Hepatocyte (in vitro differentiated cells): ENCODE measurements around the gene SELENOT. TPM values are rescaled to one million over a fixed set of nuclear protein-coding genes. Genes with fewer than 3 reads are reported as not detected.

Experiments
- DNase-seq: peaks from one replicate; pipeline ENCODE4 v3.0.0-alpha.2; 2016; ENCODE audit warnings: low spot score
- H2AFZ ChIP-seq: fragments of 200-600 bp; sonication (generic); 2 replicates; pipeline ENCODE4 v1.6.0; 2016; ENCODE audit warnings: antibody characterized with exemption, mild to moderate bottlenecking
- H3K27ac ChIP-seq: fragments of 200-600 bp; sonication (generic); 2 replicates; pipeline ENCODE4 v1.5.1; 2016; ENCODE audit warnings: mild to moderate bottlenecking
- H3K27me3 ChIP-seq: fragments of 200-600 bp; sonication (generic); 2 replicates; pipeline ENCODE4 v1.6.1; 2016
- H3K36me3 ChIP-seq: fragments of 200-600 bp; sonication (generic); replicated peaks from 2 replicates; pipeline ENCODE4 v1.5.1; 2016; ENCODE audit warnings: low read depth; ENCODE audit not compliant: insufficient read depth
- H3K4me1 ChIP-seq: fragments of 200-600 bp; sonication (generic); 2 replicates; pipeline ENCODE4 v1.5.1; 2016; ENCODE audit warnings: mild to moderate bottlenecking, moderate library complexity; ENCODE audit not compliant: insufficient read depth
- H3K4me2 ChIP-seq: fragments of 200-600 bp; sonication (generic); 2 replicates; pipeline ENCODE4 v1.6.0; 2016
- H3K4me3 ChIP-seq: fragments of 200-600 bp; sonication (generic); 2 replicates; pipeline ENCODE4 v1.5.1; 2016; ENCODE audit warnings: mild to moderate bottlenecking
- H3K79me2 ChIP-seq: fragments of 200-600 bp; sonication (generic); 2 replicates; pipeline ENCODE4 v1.6.0; 2017; ENCODE audit warnings: mild to moderate bottlenecking
- H3K9me2 ChIP-seq: fragments of 200-600 bp; sonication (generic); replicated peaks from 2 replicates; pipeline ENCODE4 v1.6.0; 2017; ENCODE audit warnings: mild to moderate bottlenecking; ENCODE audit not compliant: insufficient read depth
- H3K9me3 ChIP-seq: fragments of 200-600 bp; sonication (generic); 2 replicates; pipeline ENCODE4 v1.5.1; 2016; ENCODE audit warnings: low read depth, mild to moderate bottlenecking
- H4K20me1 ChIP-seq: fragments of 200-600 bp; sonication (generic); 2 replicates; pipeline ENCODE4 v1.6.0; 2016; ENCODE audit warnings: mild to moderate bottlenecking; ENCODE audit not compliant: insufficient read depth, poor library complexity, severe bottlenecking
- CTCF ChIP-seq: fragments of 200-600 bp; sonication (generic); IDR thresholded peaks from 2 replicates; pipeline ENCODE4 v1.5.1; 2016; ENCODE audit warnings: antibody characterized with exemption, mild to moderate bottlenecking; ENCODE audit not compliant: poor library complexity
- EZH2 ChIP-seq: fragments of 200-600 bp; sonication (generic); IDR thresholded peaks from 2 replicates; pipeline ENCODE4 v1.6.1; 2016; ENCODE audit warnings: antibody characterized with exemption, mild to moderate bottlenecking, borderline replicate concordance
- EZH2phosphoT487 ChIP-seq: fragments of 200-600 bp; sonication (generic); IDR thresholded peaks from one replicate; pipeline ENCODE4 v1.6.1; 2018; ENCODE audit warnings: antibody characterized with exemption, mild to moderate bottlenecking, low read depth, moderate library complexity; ENCODE audit not compliant: unreplicated experiment, severe bottlenecking
- WGBS: methylation state at CpG from one replicate; pipeline ENCODE4 v1.1.6; 2016; ENCODE audit warnings: low lambda C conversion rate; ENCODE audit errors: missing lambda C conversion rate; 5-methylcytosine and 5-hydroxymethylcytosine counted together
- polyA plus RNA-seq: library from polyadenylated mRNA; unstranded; fragments of >200 nt; fragmentation: Nextera tagmentation; extraction: Ambion mirVana; gene quantifications from 2 replicates; pipeline ENCODE4 v1.2.1, GENCODE V29; 2016
- total RNA-seq: library from RNA; depleted of rRNA; stranded (reverse); fragments of >200 nt; gene quantifications from 2 replicates; pipeline ENCODE4 v1.2.3, GENCODE V29; 2014

The SELENOT gene
- total and polyA plus RNA-seq, 2 experiments from 2014 or later: 147 to 175 TPM

GRCh38 chr3:150607267-150608065 is 4.3 kb downstream of the SELENOT start:
- Histone ChIP-seq H3K9me3 (no peaks in the 10 kb centered on the region), H3K4me3 (no peak overlapping the region), H3K4me2 (no peak overlapping the region), H3K27me3 (no peaks in the 10 kb centered on the region), H3K36me3 (no peaks in the 10 kb centered on the region), H3K27ac (no peak overlapping the region), H3K4me1 (peaks cover 15% of the 10 kb centered on the region), H2AFZ (no peak overlapping the region), H3K9me2 (no peaks in the 10 kb centered on the region), H4K20me1 (peaks cover 52% of the 10 kb centered on the region), H3K79me2 (peaks cover 87% of the 10 kb centered on the region)
- WGBS: 52% methylated on average over 8 of the region's 8 CpGs
- TF ChIP-seq CTCF (no peak), EZH2phosphoT487 (no peak), EZH2 (no peak)
- no peak for DNase-seq

GRCh38 chr3:150609988-150610387 is 6.9 kb downstream of the SELENOT start:
- Histone ChIP-seq H3K79me2 (peaks cover 94% of the 10 kb centered on the region), H4K20me1 (peaks cover 44% of the 10 kb centered on the region)
- whole genome bisulfite sequencing: 60% methylated on average over 1 of the region's 1 CpG

GRCh38 chr3:150610785-150611184 is 7.7 kb downstream of the SELENOT start:
- WGBS: 77% methylated on average over 1 of the region's 1 CpG
- H3K79me2 ChIP-seq: peaks cover 86% of the 10 kb centered on the region
- no peak for DNase-seq
- peaks cover 40% of the 10 kb centered on the region for H4K20me1 ChIP-seq
- no peaks in the 10 kb centered on the region for H3K9me2 ChIP-seq
- peaks cover under 1% of the 10 kb centered on the region for H3K4me1 ChIP-seq
- no peak overlapping the region for H3K4me3 ChIP-seq
- no peaks in the 10 kb centered on the region for H3K27me3 ChIP-seq
- no peak overlapping the region for H3K4me2 ChIP-seq
- H3K27ac ChIP-seq: no peak overlapping the region
- TF ChIP-seq EZH2phosphoT487 (no peak), CTCF (no peak), EZH2 (no peak)
- H3K9me3 ChIP-seq: no peaks in the 10 kb centered on the region
- H2AFZ ChIP-seq: no peak overlapping the region
- H3K36me3 ChIP-seq: no peaks in the 10 kb centered on the region

More at GRCh38 chr3:150609988-150610387, 6.9 kb downstream of the SELENOT start:
- Histone ChIP-seq H3K27ac (no peak overlapping the region), H3K4me3 (no peak overlapping the region), H3K4me2 (no peak overlapping the region), H3K36me3 (no peaks in the 10 kb centered on the region), H3K9me2 (no peaks in the 10 kb centered on the region), H3K9me3 (no peaks in the 10 kb centered on the region), H2AFZ (no peak overlapping the region), H3K4me1 (peaks cover 8% of the 10 kb centered on the region), H3K27me3 (no peaks in the 10 kb centered on the region)
- TF ChIP-seq EZH2 (no peak), EZH2phosphoT487 (no peak), CTCF (no peak)
- DNase-seq: no peak
